Trophoblast cell (in vitro differentiated cells and primary cell): ENCODE results near the gene RARA.

ENCODE experiments used
- DNase-seq, 2 donors: peaks; one replicate each; pipeline ENCODE4 v3.0.0-alpha.2; 2016
- H2AFZ ChIP-seq: 2 replicates; pipeline ENCODE4 v1.6.1; 2013; ENCODE audit warnings: low read length, moderate library complexity, mild to moderate bottlenecking; ENCODE audit not compliant: insufficient read depth, poor library complexity
- H2AK5ac ChIP-seq: 2 replicates; pipeline ENCODE4 v1.6.1; 2013; ENCODE audit warnings: mild to moderate bottlenecking, low read length
- H2BK120ac ChIP-seq: 2 replicates; pipeline ENCODE4 v1.6.1; 2013; ENCODE audit warnings: low read length, mild to moderate bottlenecking, moderate library complexity; ENCODE audit not compliant: insufficient read depth, poor library complexity
- H2BK12ac ChIP-seq: 2 replicates; pipeline ENCODE4 v1.6.1; 2013; ENCODE audit warnings: mild to moderate bottlenecking, low read length, moderate library complexity
- H2BK5ac ChIP-seq: 2 replicates; pipeline ENCODE4 v1.6.1; 2013; ENCODE audit warnings: low read length, low read depth, moderate library complexity, mild to moderate bottlenecking; ENCODE audit not compliant: poor library complexity
- H3K14ac ChIP-seq: 2 replicates; pipeline ENCODE4 v1.6.1; 2013; ENCODE audit warnings: mild to moderate bottlenecking, low read length
- H3K18ac ChIP-seq: 2 replicates; pipeline ENCODE4 v1.6.1; 2013; ENCODE audit warnings: mild to moderate bottlenecking, low read length
- H3K23ac ChIP-seq: 2 replicates; pipeline ENCODE4 v1.6.1; 2013; ENCODE audit warnings: low read length
- H3K27ac ChIP-seq: 2 replicates; pipeline ENCODE4 v1.5.1; 2013; ENCODE audit warnings: low read depth, mild to moderate bottlenecking, inconsistent platforms, low read length, moderate library complexity
- H3K27me3 ChIP-seq: 2 replicates; pipeline ENCODE4 v1.6.1; 2013; ENCODE audit warnings: inconsistent platforms, mild to moderate bottlenecking, low read length, moderate library complexity; ENCODE audit not compliant: insufficient read depth
- H3K36me3 ChIP-seq, 2 experiments: 1 replicate in 1 of 2; 2 replicates in 1 of 2; pipeline ENCODE4 v1.6.1; 2013; ENCODE audit warnings: low read length in 2 of 2, mild to moderate bottlenecking in 2 of 2, moderate library complexity in 1 of 2; ENCODE audit not compliant: insufficient read depth in 2 of 2, control insufficient read depth in 1 of 2
- H3K4ac ChIP-seq: 2 replicates; pipeline ENCODE4 v1.6.1; 2013; ENCODE audit warnings: low read depth, mild to moderate bottlenecking, low read length, moderate library complexity
- H3K4me1 ChIP-seq, 2 experiments: 1 replicate in 1 of 2; 2 replicates in 1 of 2; pipeline ENCODE4 v1.6.1; 2013; ENCODE audit warnings: low read length in 2 of 2, mild to moderate bottlenecking in 2 of 2, moderate library complexity in 1 of 2; ENCODE audit not compliant: insufficient read depth in 2 of 2, control insufficient read depth in 1 of 2
- H3K4me2 ChIP-seq: 2 replicates; pipeline ENCODE4 v1.6.1; 2013; ENCODE audit warnings: inconsistent platforms, mild to moderate bottlenecking, low read length, moderate library complexity
- H3K4me3 ChIP-seq: 2 replicates; pipeline ENCODE4 v1.5.1; 2013; ENCODE audit warnings: mild to moderate bottlenecking, low read depth, low read length, inconsistent platforms
- H3K79me1 ChIP-seq: one replicate; pipeline ENCODE4 v1.6.1; 2013; ENCODE audit warnings: low read length
- H3K79me2 ChIP-seq: 2 replicates; pipeline ENCODE4 v1.6.1; 2013; ENCODE audit warnings: low read length, mild to moderate bottlenecking; ENCODE audit not compliant: control insufficient read depth, insufficient read depth, poor library complexity
- H3K9ac ChIP-seq: 2 replicates; pipeline ENCODE4 v1.6.1; 2013; ENCODE audit warnings: mild to moderate bottlenecking, low read length
- H3K9me3 ChIP-seq: 2 replicates; pipeline ENCODE4 v1.6.1; 2013; ENCODE audit warnings: low read depth, mild to moderate bottlenecking, control low read depth, inconsistent platforms, low read length; ENCODE audit not compliant: insufficient read depth
- H4K12ac ChIP-seq: 2 replicates; pipeline ENCODE4 v1.6.1; 2013; ENCODE audit warnings: low read depth, mild to moderate bottlenecking, low read length, moderate library complexity
- H4K8ac ChIP-seq: 2 replicates; pipeline ENCODE4 v1.6.1; 2013; ENCODE audit warnings: low read depth, mild to moderate bottlenecking, low read length, moderate library complexity
- H4K91ac ChIP-seq: one replicate; pipeline ENCODE4 v1.6.1; 2013; ENCODE audit warnings: low read depth, mild to moderate bottlenecking, low read length, moderate library complexity
- WGBS: extraction: QIAGEN DNeasy Blood & Tissue Kit; methylation state at CpG from one replicate; pipeline ENCODE4 v1.1.7; 2013; ENCODE audit warnings: missing lambda C conversion rate; ENCODE audit not compliant: insufficient read length, insufficient coverage; ENCODE audit errors: extremely low coverage; 5-methylcytosine and 5-hydroxymethylcytosine counted together

Gene RARA

DNA sequence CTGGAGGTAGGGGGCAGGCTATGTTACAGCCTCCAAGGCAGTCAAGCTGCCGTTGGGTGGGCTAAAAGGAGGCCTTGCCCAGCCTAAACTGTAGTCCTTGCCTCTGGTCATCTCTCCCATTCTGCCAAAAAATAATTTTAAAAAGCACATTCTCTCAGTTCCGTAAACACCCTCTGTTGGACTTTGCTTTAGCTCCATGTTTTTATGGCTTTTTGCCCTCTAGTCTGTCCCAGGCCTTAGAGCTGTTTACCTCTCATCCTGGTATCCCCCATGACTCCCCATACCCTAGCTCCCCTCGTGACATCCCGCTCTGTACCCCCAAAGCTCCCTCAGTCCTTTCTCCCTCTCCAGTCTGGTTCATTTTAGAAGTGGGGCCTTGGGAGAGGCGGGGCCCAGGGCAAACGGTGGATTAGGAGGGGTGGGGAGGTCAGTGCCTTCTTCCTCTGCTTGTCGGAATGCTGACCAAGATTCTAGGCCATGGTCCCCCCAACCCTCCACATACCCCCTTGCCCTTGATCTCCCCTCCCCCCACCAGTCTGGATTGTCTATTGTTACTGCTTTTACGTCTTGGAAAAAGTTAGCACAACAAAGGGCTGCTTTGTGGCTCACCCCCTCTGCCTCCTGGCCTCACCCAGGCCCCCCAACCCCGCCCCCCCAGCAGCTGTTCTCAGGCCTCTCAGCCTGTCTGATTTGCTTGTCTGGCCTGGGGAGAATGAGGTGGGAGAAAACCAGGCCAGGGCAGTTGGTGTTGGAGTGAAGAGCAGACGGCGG, 37.2 kb downstream of the RARA start:
- Histone ChIP-seq H3K14ac (peak overlapping the region; percentile 7), H3K36me3 (peaks cover 18 to 19% of the 10 kb centered on the region in 2 experiments), H3K27me3 (no peaks in the 10 kb centered on the region), H3K4me2 (peak overlapping the region; percentile 89), H4K91ac (peak overlapping the region; percentile 80), H3K9me3 (no peaks in the 10 kb centered on the region), H2BK120ac (no peak overlapping the region), H2AFZ (no peak overlapping the region), H3K4me1 (peaks cover 40 to 54% of the 10 kb centered on the region in 2 experiments), H2AK5ac (peak overlapping the region; percentile 47), H3K79me2 (peaks cover 10% of the 10 kb centered on the region), H3K9ac (no peak overlapping the region), H3K27ac (peak overlapping the region; percentile 82), H4K12ac (peak overlapping the region; percentile 11), H3K79me1 (peaks cover 30% of the 10 kb centered on the region), H2BK12ac (peak overlapping the region; percentile 10), H4K8ac (no peak overlapping the region), H3K4me3 (no peak overlapping the region), H3K18ac (peak overlapping the region; percentile 19), H3K4ac (no peak overlapping the region), H2BK5ac (no peak overlapping the region), H3K23ac (no peak overlapping the region)
- WGBS = no CpG with 5 or more reads among the region's 11 CpGs
- DNase-seq = no peak

DNA sequence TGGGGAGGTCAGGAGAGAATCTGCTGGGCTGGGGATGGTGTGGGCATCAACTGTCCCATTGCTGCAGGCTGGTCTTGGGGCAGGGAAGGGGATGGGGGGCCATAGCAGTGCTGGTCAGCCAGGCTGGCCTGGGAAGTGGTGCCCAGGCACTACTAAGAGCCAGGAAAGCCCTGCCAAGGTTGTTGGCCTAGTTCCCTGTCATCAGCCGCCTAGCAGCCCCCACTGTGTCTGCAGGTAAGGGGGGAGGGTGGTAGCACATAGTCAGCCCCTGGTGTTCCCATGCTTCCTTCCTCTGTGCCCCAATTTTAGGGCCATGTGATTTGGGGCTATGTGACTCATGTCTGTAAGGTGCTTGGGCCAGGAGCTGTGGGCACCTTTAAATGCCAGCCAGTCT, 37.8 kb downstream of the RARA start:
- no peak overlapping the region for H3K4me3 ChIP-seq
- peaks cover 24% of the 10 kb centered on the region for H3K79me1 ChIP-seq
- no peak overlapping the region for H2BK5ac ChIP-seq
- H3K18ac ChIP-seq = no peak overlapping the region
- H3K79me2 ChIP-seq = peaks cover 9% of the 10 kb centered on the region
- no peak overlapping the region for H3K4me2 ChIP-seq
- no peak overlapping the region for H2AK5ac ChIP-seq
- H3K27ac ChIP-seq = no peak overlapping the region
- H3K14ac ChIP-seq = no peak overlapping the region
- no CpG with 5 or more reads among the region's 1 CpG for WGBS
- H3K4ac ChIP-seq = no peak overlapping the region
- no peaks in the 10 kb centered on the region for H3K9me3 ChIP-seq
- H2BK12ac ChIP-seq = no peak overlapping the region
- no peak for DNase-seq
- H4K12ac ChIP-seq = no peak overlapping the region
- no peak overlapping the region for H2BK120ac ChIP-seq
- H4K8ac ChIP-seq = no peak overlapping the region
- H3K27me3 ChIP-seq = no peaks in the 10 kb centered on the region
- H3K36me3 ChIP-seq = peaks cover 24 to 25% of the 10 kb centered on the region in 2 experiments
- peak overlapping the region; percentile 11 for H4K91ac ChIP-seq
- no peak overlapping the region for H3K9ac ChIP-seq
- no peak overlapping the region for H2AFZ ChIP-seq
- H3K4me1 ChIP-seq = peaks cover 40 to 54% of the 10 kb centered on the region in 2 experiments
- H3K23ac ChIP-seq = no peak overlapping the region

DNA sequence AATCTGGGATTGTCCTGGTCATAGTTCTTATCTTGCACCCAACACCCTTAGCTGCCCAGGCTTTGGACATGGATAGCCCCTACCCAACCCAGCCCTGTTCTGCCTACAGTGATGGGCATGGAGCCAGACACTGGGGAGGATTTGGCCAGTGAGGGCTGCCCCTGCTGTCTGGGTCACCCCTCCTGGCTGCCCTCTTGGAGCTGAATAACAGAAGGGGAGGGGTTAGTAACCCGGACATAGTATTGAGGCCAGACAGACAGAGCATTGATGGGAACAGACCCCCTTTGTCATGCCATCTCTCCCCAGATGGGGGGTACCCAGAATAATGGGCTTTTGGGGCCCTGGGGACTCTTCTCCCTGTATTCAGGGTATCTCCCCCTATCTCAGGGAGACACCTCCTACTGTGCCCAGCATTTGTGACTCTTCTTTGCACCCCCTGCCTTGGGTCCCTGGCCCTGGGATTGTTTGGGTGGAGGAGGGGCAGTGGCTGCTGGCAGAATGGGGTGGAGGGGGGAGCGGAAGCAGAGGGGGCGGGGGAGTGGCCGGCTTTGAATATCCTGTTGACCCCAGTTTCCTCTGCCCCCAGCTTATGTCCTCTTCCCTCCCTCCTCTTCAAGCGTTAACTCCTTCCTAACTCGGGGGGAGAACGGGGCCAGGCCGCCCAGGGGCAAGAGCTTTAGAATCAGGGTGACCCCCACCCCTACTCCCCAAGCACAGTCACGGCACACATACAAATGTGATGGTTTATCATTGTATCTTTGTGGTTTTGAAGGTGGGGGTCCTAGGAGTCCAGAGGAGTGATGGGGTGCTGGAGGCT, 38.5 kb downstream of the RARA start:
- Histone ChIP-seq H3K79me1 (peaks cover 18% of the 10 kb centered on the region), H3K4me2 (no peak overlapping the region), H3K9ac (no peak overlapping the region), H2BK120ac (no peak overlapping the region), H2BK12ac (no peak overlapping the region), H3K18ac (no peak overlapping the region), H2BK5ac (no peak overlapping the region), H3K4me3 (no peak overlapping the region), H3K14ac (no peak overlapping the region), H3K4me1 (peaks cover 40 to 54% of the 10 kb centered on the region in 2 experiments), H2AK5ac (no peak overlapping the region), H3K36me3 (peaks cover 32% of the 10 kb centered on the region in 2 experiments), H3K79me2 (peaks cover 4% of the 10 kb centered on the region), H3K27ac (no peak overlapping the region), H3K4ac (no peak overlapping the region), H2AFZ (no peak overlapping the region), H3K9me3 (no peaks in the 10 kb centered on the region), H3K23ac (no peak overlapping the region), H4K8ac (no peak overlapping the region), H4K12ac (no peak overlapping the region), H4K91ac (no peak overlapping the region), H3K27me3 (no peaks in the 10 kb centered on the region)
- WGBS = no CpG with 5 or more reads among the region's 9 CpGs
- no peak for DNase-seq

DNA sequence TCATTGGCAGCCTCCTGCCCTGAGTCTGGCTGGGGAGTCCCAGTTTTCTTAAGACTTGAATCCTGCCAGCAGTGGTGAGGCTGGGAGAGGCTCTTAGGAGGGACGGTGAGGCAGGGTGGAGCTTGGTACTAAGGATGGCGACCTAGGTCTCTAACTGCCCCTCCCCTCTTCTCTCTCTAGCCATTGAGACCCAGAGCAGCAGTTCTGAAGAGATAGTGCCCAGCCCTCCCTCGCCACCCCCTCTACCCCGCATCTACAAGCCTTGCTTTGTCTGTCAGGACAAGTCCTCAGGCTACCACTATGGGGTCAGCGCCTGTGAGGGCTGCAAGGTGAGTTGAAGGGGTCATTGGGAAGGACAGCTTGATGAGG, 39.1 kb downstream of the RARA start:
- H3K79me2 ChIP-seq = peaks cover 2% of the 10 kb centered on the region
- peaks cover 34 to 37% of the 10 kb centered on the region in 2 experiments for H3K36me3 ChIP-seq
- no peak overlapping the region for H3K18ac ChIP-seq
- no peaks in the 10 kb centered on the region for H3K9me3 ChIP-seq
- H3K4me2 ChIP-seq = no peak overlapping the region
- H3K27me3 ChIP-seq = no peaks in the 10 kb centered on the region
- H4K8ac ChIP-seq = no peak overlapping the region
- no peak overlapping the region for H2BK12ac ChIP-seq
- no peak overlapping the region for H3K4ac ChIP-seq
- DNase-seq = no peak
- no peak overlapping the region for H4K91ac ChIP-seq
- H3K79me1 ChIP-seq = peaks cover 14% of the 10 kb centered on the region
- H3K14ac ChIP-seq = no peak overlapping the region
- H4K12ac ChIP-seq = no peak overlapping the region
- H3K4me3 ChIP-seq = no peak overlapping the region
- H2AK5ac ChIP-seq = peak overlapping the region; percentile 46
- H3K27ac ChIP-seq = no peak overlapping the region
- no CpG with 5 or more reads among the region's 5 CpGs for WGBS
- no peak overlapping the region for H3K9ac ChIP-seq
- H2AFZ ChIP-seq = no peak overlapping the region
- H2BK120ac ChIP-seq = no peak overlapping the region
- peaks cover 36 to 50% of the 10 kb centered on the region in 2 experiments for H3K4me1 ChIP-seq
- H3K23ac ChIP-seq = no peak overlapping the region
- no peak overlapping the region for H2BK5ac ChIP-seq
